Right lobe of liver (tissue), 6 donors: ENCODE results near the gene OPN3. TPM values are rescaled to one million over a fixed set of nuclear protein-coding genes. Genes with fewer than 3 reads are reported as not detected.

Source experiments
- ATAC-seq, 4 donors: fragments of 200-7000 bp; cut with Tn5 transposase; one replicate each; pipeline ENCODE4 v1.9.1; 2020; ENCODE audit warnings: mild to moderate bottlenecking in 4 of 4, moderate library complexity in 4 of 4
- DNase-seq, 3 donors: peaks; one replicate each; pipeline ENCODE4 v3.0.0-alpha.2; 2020
- H3K27ac ChIP-seq, 3 donors: fragments of 200-600 bp; one replicate each; pipeline ENCODE4 v1.8.0; 2022
- H3K27me3 ChIP-seq, 2 donors: fragments of 200-600 bp; one replicate each; pipeline ENCODE4 v1.8.0; 2022
- H3K36me3 ChIP-seq, 4 donors: fragments of 200-600 bp; sonication (generic) in 1 of 4; one replicate each; pipeline versions ENCODE4 v1.5.1 to v1.8.0; 2017 to 2022; ENCODE audit warnings: control low read depth in 1 of 4
- H3K4me1 ChIP-seq, 4 donors: fragments of 200-600 bp; sonication (generic) in 1 of 4; one replicate each; pipeline versions ENCODE4 v1.5.1 to v1.8.0; 2017 to 2022; ENCODE audit warnings: control low read depth in 1 of 4
- H3K4me3 ChIP-seq, 3 donors: fragments of 200-600 bp; one replicate each; pipeline ENCODE4 v1.8.0; 2022
- H3K9me3 ChIP-seq, 4 donors: fragments of 200-600 bp; sonication (generic) in 1 of 4; one replicate each; pipeline versions ENCODE4 v1.5.1 to v1.8.0; 2017 to 2022; ENCODE audit warnings: control low read depth in 1 of 4
- CTCF ChIP-seq, 4 donors: fragments of 200-600 bp in 3 of 4; fragments of 450-650 bp in 1 of 4; IDR thresholded peaks; one replicate each; pipeline versions ENCODE4 v1.5.1 to v1.8.0; 2016 to 2022; ENCODE audit warnings: antibody characterized with exemption in 4 of 4, mild to moderate bottlenecking in 2 of 4
- POLR2A ChIP-seq: fragments of 450-650 bp; IDR thresholded peaks from one replicate; pipeline ENCODE4 v1.6.1; 2017; ENCODE audit warnings: antibody characterized with exemption, mild to moderate bottlenecking
- whole genome bisulfite sequencing: methylation state at CpG from one replicate; pipeline ENCODE4 v1.1.6; 2018; ENCODE audit warnings: low coverage, low lambda C conversion rate; ENCODE audit not compliant: insufficient coverage; ENCODE audit errors: missing lambda C conversion rate; 5-methylcytosine and 5-hydroxymethylcytosine counted together
- intact Hi-C, 2 donors: fragments of 100-400 bp; cut with DNase I; formaldehyde crosslinking; loops; one replicate each; pipeline versions ENCODE4 v1.11.2 to v1.14.1; 2022
- total RNA-seq, 6 experiments: library from RNA; depleted of rRNA in 2 of 6; stranded (reverse); fragments of >200 nt in 2 of 6; fragmentation: NEBNext Ultra II Directional in 3 of 6; extraction: Animal tissue kit (Norgen Biotek cat#: 25700) in 3 of 6; gene quantifications; one replicate each; pipeline versions ENCODE4 v1.1.0 to v1.2.4, GENCODE V29; 2016 to 2023
- donor health status: DM: no; HTN: yes; CAD: no.
- donor health status: DM: no; HTN: no; CAD: no.
- donor health status: DM: no; HTN: no; CAD: no.
- donor health status: DM: no; HTN: yes; CAD: no.
- donor health status: DM: no; HTN: yes; CAD: no.

OPN3 gene
- total RNA-seq, 6 experiments from 2014 or later: 15.7 to 38.2 (median 28.8) TPM

GRCh38 chr1:241591736-241592135 lies 48.4 kb downstream of the OPN3 start:
- Histone ChIP-seq H3K36me3 (peaks cover 0 to 16% (median 8%) of the 10 kb centered on the region in 4 donors), H3K9me3 (no peaks in the 10 kb centered on the region), H3K4me3 (no peak overlapping the region), H3K27me3 (no peaks in the 10 kb centered on the region), H3K27ac (no peak overlapping the region), H3K4me1 (no peaks in the 10 kb centered on the region)
- no peak for DNase-seq
- TF ChIP-seq POLR2A (no peak), CTCF (IDR thresholded peaks at IDR 0.05) (no peak)
- ATAC-seq: no peak
- intact Hi-C loops: no loop called here
- WGBS: 85% methylated on average over 5 of the region's 5 CpGs

GRCh38 chr1:241591317-241591716 lies 48.9 kb downstream of the OPN3 start:
- intact Hi-C loops: no loop called here
- Histone ChIP-seq H3K4me3 (no peak overlapping the region), H3K36me3 (peaks cover 0 to 16% (median 8%) of the 10 kb centered on the region in 4 donors), H3K27me3 (no peaks in the 10 kb centered on the region), H3K9me3 (no peaks in the 10 kb centered on the region), H3K4me1 (no peaks in the 10 kb centered on the region), H3K27ac (no peak overlapping the region)
- ATAC-seq: peak in 1 of 4 donors; percentile 57
- TF ChIP-seq POLR2A (no peak), CTCF (IDR thresholded peaks at IDR 0.05) (no peak)
- DNase-seq: no peak

GRCh38 chr1:241590719-241591118 lies 49.5 kb downstream of the OPN3 start:
- no peak for TF ChIP-seq CTCF (IDR thresholded peaks at IDR 0.05)
- no peak for TF ChIP-seq POLR2A
- Histone ChIP-seq H3K4me3 (no peak overlapping the region), H3K27me3 (no peaks in the 10 kb centered on the region), H3K4me1 (no peaks in the 10 kb centered on the region), H3K9me3 (no peaks in the 10 kb centered on the region), H3K36me3 (peaks cover 0 to 16% (median 8%) of the 10 kb centered on the region in 4 donors), H3K27ac (no peak overlapping the region)
- ATAC-seq (no peak), DNase-seq (no peak)
- WGBS: 78% methylated on average over 4 of the region's 4 CpGs
- intact Hi-C loops: no loop called here

DNA sequence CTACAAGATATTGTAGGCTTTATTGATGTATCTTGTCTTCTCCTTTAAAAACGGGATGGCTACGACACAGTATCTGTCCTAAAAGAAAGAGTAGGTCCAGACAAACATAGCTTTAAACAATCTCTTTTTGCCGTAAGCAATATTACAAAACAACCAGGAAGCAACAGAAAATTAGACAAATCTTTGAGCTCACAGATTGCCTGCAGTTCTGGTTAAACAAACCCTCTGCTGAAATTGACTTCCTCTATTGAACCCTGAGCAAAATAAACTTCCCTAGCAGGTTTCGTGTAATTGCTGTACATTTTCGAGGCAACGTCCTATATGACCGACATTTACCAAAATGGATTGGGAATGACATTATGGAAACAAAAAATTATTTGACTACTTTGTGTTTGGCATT lies 50.6 kb downstream of the OPN3 start:
- Histone ChIP-seq H3K27me3 (no peaks in the 10 kb centered on the region), H3K9me3 (no peaks in the 10 kb centered on the region), H3K4me3 (no peak overlapping the region), H3K27ac (no peak overlapping the region), H3K36me3 (peaks cover 0 to 17% (median 8%) of the 10 kb centered on the region in 4 donors), H3K4me1 (no peaks in the 10 kb centered on the region)
- WGBS: 72% methylated on average over 7 of the region's 7 CpGs
- intact Hi-C loops: no loop called here
- peak in 2 of 4 donors; percentile 7 to 33 for ATAC-seq
- no peak for TF ChIP-seq CTCF (IDR thresholded peaks at IDR 0.05)
- TF ChIP-seq POLR2A: no peak
- no peak for DNase-seq
